Coronary artery (tissue), 2 donors: ENCODE measurements around the gene ZNF212.

Experiments
- DNase-seq: peaks from one replicate; pipeline ENCODE4 v3.0.0-alpha.2; 2017; ENCODE audit warnings: low spot score
- H3K27ac ChIP-seq, 2 donors: fragments of 200-600 bp; sonication (generic); one replicate each; pipeline ENCODE4 v1.5.1; 2016 to 2019
- H3K4me3 ChIP-seq: fragments of 200-600 bp; sonication (generic); 2 replicates; pipeline ENCODE4 v1.5.1; 2016; ENCODE audit warnings: mild to moderate bottlenecking, moderate library complexity
- TF ChIP-seq, protein P1 (sequence below): fragments of 200-600 bp; sonication (generic); IDR thresholded peaks from one replicate; pipeline ENCODE4 v1.5.1; 2019; ENCODE audit warnings: antibody characterized with exemption

The ZNF212 gene

GRCh38 chr7:149291781-149292461 is 52.5 kb downstream of the ZNF212 start:
- H3K4me3 ChIP-seq: no peak overlapping the region
- TF ChIP-seq, protein P1, sequence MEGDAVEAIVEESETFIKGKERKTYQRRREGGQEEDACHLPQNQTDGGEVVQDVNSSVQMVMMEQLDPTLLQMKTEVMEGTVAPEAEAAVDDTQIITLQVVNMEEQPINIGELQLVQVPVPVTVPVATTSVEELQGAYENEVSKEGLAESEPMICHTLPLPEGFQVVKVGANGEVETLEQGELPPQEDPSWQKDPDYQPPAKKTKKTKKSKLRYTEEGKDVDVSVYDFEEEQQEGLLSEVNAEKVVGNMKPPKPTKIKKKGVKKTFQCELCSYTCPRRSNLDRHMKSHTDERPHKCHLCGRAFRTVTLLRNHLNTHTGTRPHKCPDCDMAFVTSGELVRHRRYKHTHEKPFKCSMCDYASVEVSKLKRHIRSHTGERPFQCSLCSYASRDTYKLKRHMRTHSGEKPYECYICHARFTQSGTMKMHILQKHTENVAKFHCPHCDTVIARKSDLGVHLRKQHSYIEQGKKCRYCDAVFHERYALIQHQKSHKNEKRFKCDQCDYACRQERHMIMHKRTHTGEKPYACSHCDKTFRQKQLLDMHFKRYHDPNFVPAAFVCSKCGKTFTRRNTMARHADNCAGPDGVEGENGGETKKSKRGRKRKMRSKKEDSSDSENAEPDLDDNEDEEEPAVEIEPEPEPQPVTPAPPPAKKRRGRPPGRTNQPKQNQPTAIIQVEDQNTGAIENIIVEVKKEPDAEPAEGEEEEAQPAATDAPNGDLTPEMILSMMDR: no peak
- no peak overlapping the region for H3K27ac ChIP-seq
- no peak for DNase-seq

GRCh38 chr7:149292462-149292823 is 53.0 kb downstream of the ZNF212 start:
- no peak overlapping the region for H3K4me3 ChIP-seq
- H3K27ac ChIP-seq: no peak overlapping the region
- TF ChIP-seq, protein P1: no peak
- DNase-seq: no peak

GRCh38 chr7:149293338-149293737 is 53.9 kb downstream of the ZNF212 start:
- no peak overlapping the region for H3K4me3 ChIP-seq
- TF ChIP-seq, protein P1: no peak
- H3K27ac ChIP-seq: no peak overlapping the region
- no peak for DNase-seq

GRCh38 chr7:149293946-149294633 is 54.6 kb downstream of the ZNF212 start:
- DNase-seq: no peak
- Histone ChIP-seq H3K4me3 (no peak overlapping the region), H3K27ac (no peak overlapping the region)
- TF ChIP-seq, protein P1: no peak

DNA sequence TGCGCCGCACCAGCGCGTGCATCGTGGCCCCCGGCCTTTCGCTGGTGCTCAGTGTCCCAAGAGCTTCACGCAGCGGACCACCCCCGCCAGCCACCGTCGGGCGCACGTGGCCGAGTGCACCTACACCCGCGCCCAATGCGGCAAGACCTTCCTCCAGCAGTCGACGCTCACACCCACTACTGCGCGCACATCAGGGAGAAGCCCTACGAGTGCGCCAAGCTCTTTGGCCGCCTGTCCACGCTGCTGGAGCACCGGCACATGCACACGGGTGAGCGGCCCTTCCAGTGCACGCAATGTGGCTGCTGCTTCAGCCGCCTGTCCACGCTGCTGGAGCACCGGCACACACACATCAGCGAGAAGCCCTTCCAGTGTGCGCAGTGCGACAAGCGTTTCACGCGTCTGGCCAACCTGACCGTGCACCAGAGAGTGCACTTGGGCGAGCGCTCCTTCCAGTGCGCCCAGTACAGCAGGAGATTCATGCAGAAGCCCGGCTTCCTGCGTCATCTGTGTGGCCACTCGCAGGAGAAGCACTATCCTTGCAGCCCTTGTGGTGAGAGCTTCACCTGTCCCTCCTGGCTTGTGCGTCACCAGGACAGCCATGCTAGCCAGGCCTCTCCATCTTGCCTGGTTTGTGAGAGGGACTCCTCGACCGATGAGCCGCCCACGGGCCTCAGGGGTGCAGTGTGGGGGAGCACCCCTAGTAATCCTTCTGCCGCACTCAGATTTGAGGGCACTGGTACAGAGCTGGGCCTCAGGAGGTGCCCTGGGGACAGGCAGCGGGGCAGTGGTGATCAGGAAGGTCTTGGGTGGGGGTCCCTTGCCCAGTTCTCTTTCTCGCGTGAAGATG is 55.4 kb downstream of the ZNF212 start:
- H3K4me3 ChIP-seq: no peak overlapping the region
- no peak for DNase-seq
- TF ChIP-seq, protein P1: no peak
- H3K27ac ChIP-seq: no peak overlapping the region

GRCh38 chr7:149295481-149295850 is 56.0 kb downstream of the ZNF212 start:
- Histone ChIP-seq H3K4me3 (no peak overlapping the region), H3K27ac (no peak overlapping the region)
- TF ChIP-seq, protein P1: no peak
- DNase-seq: no peak
